HEK293T (cell line): ENCODE results near the gene CAB39L.

ENCODE experiments used
- CTCF ChIA-PET: fragments of 350-600 bp; formaldehyde crosslinking; extraction: SDS; loops from one replicate; lab custom pipeline; 2021; ENCODE audit warnings: antibody characterized with exemption, inconsistent platforms; lab: Yijun Ruan, JAX
- POLR2A ChIA-PET: fragments of 350-600 bp; formaldehyde crosslinking; extraction: SDS; loops from one replicate; lab custom pipeline; 2020; ENCODE audit warnings: antibody characterized with exemption, inconsistent platforms; lab: Yijun Ruan, JAX
- DNase-seq: peaks from one replicate; pipeline ENCODE4 v3.0.0; 2012; ENCODE audit warnings: mixed read lengths; ENCODE audit errors: extremely low spot score
- ARNT ChIP-seq: fragments of 450-650 bp; IDR thresholded peaks from 2 replicates; pipeline ENCODE4 v1.6.1; 2017; ENCODE audit warnings: mild to moderate bottlenecking
- BHLHE40 ChIP-seq: fragments of 450-650 bp; IDR thresholded peaks from 2 replicates; pipeline ENCODE4 v1.6.1; 2016; ENCODE audit warnings: mild to moderate bottlenecking, moderate library complexity, borderline replicate concordance
- CTBP1 ChIP-seq: fragments of 450-650 bp; IDR thresholded peaks from 2 replicates; pipeline ENCODE4 v1.6.1; 2016; ENCODE audit warnings: borderline replicate concordance
- ELF4 ChIP-seq: fragments of 450-650 bp; IDR thresholded peaks from 2 replicates; pipeline ENCODE4 v1.6.1; 2017; ENCODE audit warnings: antibody characterized with exemption
- FOXA1 ChIP-seq: fragments of 450-650 bp; IDR thresholded peaks from 2 replicates; pipeline ENCODE4 v1.6.1; 2016; ENCODE audit warnings: mild to moderate bottlenecking
- FOXK2 ChIP-seq: fragments of 450-650 bp; IDR thresholded peaks from 2 replicates; pipeline ENCODE4 v1.6.1; 2016; ENCODE audit warnings: mild to moderate bottlenecking
- FOXM1 ChIP-seq: fragments of 450-650 bp; IDR thresholded peaks from 2 replicates; pipeline ENCODE4 v1.6.1; 2017; ENCODE audit warnings: mild to moderate bottlenecking, borderline replicate concordance
- HDGF ChIP-seq: fragments of 450-650 bp; IDR thresholded peaks from 2 replicates; pipeline ENCODE4 v1.6.1; 2017; ENCODE audit warnings: antibody characterized with exemption, borderline replicate concordance
- L3MBTL2 ChIP-seq: fragments of 450-650 bp; conservative IDR thresholded peaks from 2 replicates; pipeline ENCODE4 v1.6.1; 2016; ENCODE audit warnings: mild to moderate bottlenecking
- LEF1 ChIP-seq: fragments of 450-650 bp; IDR thresholded peaks from 2 replicates; pipeline ENCODE4 v1.6.1; 2017; ENCODE audit warnings: mild to moderate bottlenecking, borderline replicate concordance
- NFRKB ChIP-seq: fragments of 450-650 bp; IDR thresholded peaks from 2 replicates; pipeline ENCODE4 v1.6.1; 2016; ENCODE audit warnings: mild to moderate bottlenecking, moderate library complexity
- SP1 ChIP-seq: fragments of 450-650 bp; IDR thresholded peaks from 2 replicates; pipeline ENCODE4 v1.6.1; 2017
- SUZ12 ChIP-seq: fragments of 450-650 bp; IDR thresholded peaks from 2 replicates; pipeline ENCODE4 v1.6.1; 2016; ENCODE audit warnings: mild to moderate bottlenecking
- TARDBP ChIP-seq: fragments of 450-650 bp; IDR thresholded peaks from 2 replicates; pipeline ENCODE4 v1.6.1; 2016
- ZNF384 ChIP-seq: fragments of 450-650 bp; IDR thresholded peaks from 2 replicates; pipeline ENCODE4 v1.6.1; 2016
- TF ChIP-seq, protein P1 (sequence below): fragments of 450-650 bp; IDR thresholded peaks from 2 replicates; pipeline ENCODE4 v1.6.1; 2016

CAB39L gene

DNA sequence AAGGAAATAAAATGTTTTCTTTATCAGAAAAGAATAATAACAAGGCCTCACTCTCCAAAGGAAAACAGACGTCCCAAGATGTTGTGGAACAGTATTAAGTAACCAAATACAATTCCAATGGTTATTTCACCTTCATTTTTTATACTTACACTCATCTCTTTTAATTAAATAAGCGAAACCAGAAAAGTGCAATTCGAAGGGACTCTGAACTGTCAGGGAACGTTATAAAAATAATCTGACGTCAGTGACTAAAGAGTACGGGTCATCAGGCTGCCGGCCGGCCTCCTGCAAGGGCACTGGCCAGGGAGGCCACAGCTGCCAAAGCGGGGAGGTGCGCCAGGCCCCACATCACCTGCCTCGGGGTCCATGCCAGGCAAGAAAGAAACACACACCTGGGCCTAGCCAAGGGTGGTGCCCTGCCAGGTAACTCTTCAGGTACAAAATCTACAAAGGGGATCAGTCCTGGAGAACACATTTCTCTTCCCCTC is 134.9 kb downstream of the CAB39L start:
- CTCF ChIA-PET = no interaction called here

DNA sequence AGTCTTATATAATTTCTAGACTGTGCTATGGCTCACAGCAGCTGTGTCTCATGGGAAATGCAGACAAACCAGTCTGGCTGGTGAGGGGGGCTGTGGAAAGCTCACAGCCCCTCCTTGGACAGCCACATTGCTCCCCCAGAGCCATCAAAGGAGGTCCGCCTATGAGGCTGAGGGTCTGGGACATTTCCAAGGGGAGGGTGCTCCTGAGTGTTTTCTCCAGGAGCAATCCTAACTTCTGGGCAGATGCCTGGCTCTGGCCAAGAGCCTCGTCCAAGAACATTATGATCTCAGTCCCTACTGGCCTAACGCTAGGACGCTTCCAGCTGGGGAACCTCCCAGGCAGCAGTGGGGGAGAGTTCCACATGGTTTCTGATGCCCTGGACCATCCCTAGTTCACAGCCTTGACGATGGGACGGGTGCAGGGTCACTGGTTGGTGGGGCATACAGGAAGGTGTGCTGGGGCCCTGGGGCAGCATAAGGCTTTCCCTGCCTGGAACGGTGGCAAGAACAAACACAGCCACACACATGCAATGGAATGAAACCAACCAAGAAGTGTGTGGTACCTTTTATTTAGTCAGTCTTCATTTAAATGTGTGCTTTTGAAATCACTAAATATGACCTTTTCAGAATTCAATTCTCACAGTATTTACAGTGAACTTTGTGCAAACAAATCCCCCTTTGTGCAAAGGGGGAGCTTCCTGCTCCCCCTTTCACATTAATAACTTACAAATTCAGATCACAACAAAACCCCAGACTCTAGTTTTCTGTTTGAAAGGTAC is 135.6 kb downstream of the CAB39L start:
- ChIA-PET POLR2A (no interaction called here), CTCF (no interaction called here)
- TF ChIP-seq ZNF384 = no peak
- TF ChIP-seq FOXK2 = no peak
- TF ChIP-seq SP1 = no peak
- no peak for TF ChIP-seq HDGF
- TF ChIP-seq, protein P1, sequence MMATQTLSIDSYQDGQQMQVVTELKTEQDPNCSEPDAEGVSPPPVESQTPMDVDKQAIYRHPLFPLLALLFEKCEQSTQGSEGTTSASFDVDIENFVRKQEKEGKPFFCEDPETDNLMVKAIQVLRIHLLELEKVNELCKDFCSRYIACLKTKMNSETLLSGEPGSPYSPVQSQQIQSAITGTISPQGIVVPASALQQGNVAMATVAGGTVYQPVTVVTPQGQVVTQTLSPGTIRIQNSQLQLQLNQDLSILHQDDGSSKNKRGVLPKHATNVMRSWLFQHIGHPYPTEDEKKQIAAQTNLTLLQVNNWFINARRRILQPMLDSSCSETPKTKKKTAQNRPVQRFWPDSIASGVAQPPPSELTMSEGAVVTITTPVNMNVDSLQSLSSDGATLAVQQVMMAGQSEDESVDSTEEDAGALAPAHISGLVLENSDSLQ = no peak
- TF ChIP-seq BHLHE40 = no peak
- TF ChIP-seq TARDBP = no peak
- TF ChIP-seq ELF4 = no peak
- no peak for TF ChIP-seq L3MBTL2
- TF ChIP-seq ARNT = no peak
- no peak for TF ChIP-seq LEF1
- TF ChIP-seq SUZ12 = no peak
- TF ChIP-seq FOXA1 = no peak
- no peak for TF ChIP-seq CTBP1
- no peak for TF ChIP-seq NFRKB
- TF ChIP-seq FOXM1 = no peak
- no peak for DNase-seq

More for the DNA sequence above, 134.9 kb downstream of the CAB39L start:
- POLR2A ChIA-PET = no interaction called here
- no peak for DNase-seq
- TF ChIP-seq ELF4 = no peak
- no peak for TF ChIP-seq HDGF
- TF ChIP-seq BHLHE40 = no peak
- no peak for TF ChIP-seq ARNT
- TF ChIP-seq L3MBTL2 = no peak
- TF ChIP-seq FOXA1 = no peak
- TF ChIP-seq, protein P1 = no peak
- no peak for TF ChIP-seq LEF1
- no peak for TF ChIP-seq NFRKB
- TF ChIP-seq ZNF384 = no peak
- no peak for TF ChIP-seq FOXK2
- no peak for TF ChIP-seq SP1
- TF ChIP-seq SUZ12 = no peak
- no peak for TF ChIP-seq CTBP1

DNA sequence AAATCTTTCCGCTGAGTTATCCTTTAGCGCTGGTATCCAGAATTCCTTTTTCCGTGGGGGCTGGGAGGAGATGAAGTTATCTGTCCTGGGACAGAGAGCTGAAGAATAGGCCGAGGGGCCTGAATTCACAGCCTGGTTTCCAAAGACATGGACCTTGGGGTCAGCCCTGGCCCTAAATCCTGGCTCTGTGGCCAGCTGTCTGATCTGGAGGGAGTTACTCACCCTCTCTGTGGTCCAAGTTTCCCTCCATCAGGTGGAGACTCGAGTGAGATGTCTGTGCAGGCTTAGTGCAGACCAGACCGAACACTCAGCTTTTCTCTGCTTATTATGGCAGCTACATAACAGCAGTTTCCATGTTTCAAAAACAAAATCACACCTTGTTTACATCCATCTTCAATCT is 136.5 kb downstream of the CAB39L start:
- POLR2A ChIA-PET = no interaction called here
- TF ChIP-seq FOXA1 = no peak
- TF ChIP-seq NFRKB = no peak
- CTCF ChIA-PET = interaction anchor here (0.6 kb wide), 1 partner anchor 1797 kb away, joined by 4 read pairs; no protein-coding TSS in a partner anchor
- DNase-seq = no peak

GRCh38 chr13:49305792-49306425 is 138.0 kb downstream of the CAB39L start:
- TF ChIP-seq FOXK2 = no peak
- TF ChIP-seq NFRKB = no peak
- TF ChIP-seq L3MBTL2 = no peak
- TF ChIP-seq FOXA1 = no peak
- no peak for TF ChIP-seq CTBP1
- TF ChIP-seq, protein P1 = no peak
- TF ChIP-seq SUZ12 = no peak
- TF ChIP-seq SP1 = no peak
- no peak for TF ChIP-seq LEF1
- no peak for TF ChIP-seq ZNF384
- TF ChIP-seq FOXM1 = no peak
- ChIA-PET CTCF (no interaction called here), POLR2A (no interaction called here)
- DNase-seq = no peak

- TF ChIP-seq, protein P1 = no peak
- no peak for TF ChIP-seq SUZ12
- no peak for TF ChIP-seq LEF1
- TF ChIP-seq NFRKB = no peak
- TF ChIP-seq FOXK2 = no peak
- no peak for TF ChIP-seq ARNT
- TF ChIP-seq FOXM1 = no peak
- TF ChIP-seq L3MBTL2 = no peak
- TF ChIP-seq BHLHE40 = no peak
- TF ChIP-seq CTBP1 = no peak
- no peak for TF ChIP-seq SP1
- no peak for TF ChIP-seq ZNF384
- TF ChIP-seq TARDBP = no peak
- no peak for DNase-seq
- POLR2A ChIA-PET = no interaction called here
- CTCF ChIA-PET = no interaction called here
These were observed 138.8 kb downstream of the CAB39L start for GRCh38 chr13:49304763-49305700.
